ENCODE measurements around the gene TCEAL8.

- TF ChIP-seq POLR2A (IDR thresholded peaks at IDR 0.05; ENCODE audit: low read length) (no peak), GATA1 (IDR thresholded peaks at IDR 0.05; ENCODE audit: low read depth, low read length) (no peak)
Measured at GRCh38 chrX:103304705-103305104, 49.8 kb upstream of the TCEAL8 start.

All from erythroblast (primary cell).